Measurements from ENCODE around the gene FAM184B. TPM values are rescaled to one million over a fixed set of nuclear protein-coding genes. Genes with fewer than 3 reads are reported as not detected.

The FAM184B gene
- total RNA-seq, 1 experiment from 2014 or later, result 0.09 TPM

GRCh38 chr4:17647927-17648326 lies 133.5 kb downstream of the FAM184B start:
- intact Hi-C loops (cut with micrococcal nuclease; ENCODE audit: unreplicated experiment), result no loop called here
- H3K27me3 Mint-ChIP-seq (ENCODE audit: unreplicated experiment), result no peaks in the 10 kb centered on the region
- TF ChIP-seq, protein P1, sequence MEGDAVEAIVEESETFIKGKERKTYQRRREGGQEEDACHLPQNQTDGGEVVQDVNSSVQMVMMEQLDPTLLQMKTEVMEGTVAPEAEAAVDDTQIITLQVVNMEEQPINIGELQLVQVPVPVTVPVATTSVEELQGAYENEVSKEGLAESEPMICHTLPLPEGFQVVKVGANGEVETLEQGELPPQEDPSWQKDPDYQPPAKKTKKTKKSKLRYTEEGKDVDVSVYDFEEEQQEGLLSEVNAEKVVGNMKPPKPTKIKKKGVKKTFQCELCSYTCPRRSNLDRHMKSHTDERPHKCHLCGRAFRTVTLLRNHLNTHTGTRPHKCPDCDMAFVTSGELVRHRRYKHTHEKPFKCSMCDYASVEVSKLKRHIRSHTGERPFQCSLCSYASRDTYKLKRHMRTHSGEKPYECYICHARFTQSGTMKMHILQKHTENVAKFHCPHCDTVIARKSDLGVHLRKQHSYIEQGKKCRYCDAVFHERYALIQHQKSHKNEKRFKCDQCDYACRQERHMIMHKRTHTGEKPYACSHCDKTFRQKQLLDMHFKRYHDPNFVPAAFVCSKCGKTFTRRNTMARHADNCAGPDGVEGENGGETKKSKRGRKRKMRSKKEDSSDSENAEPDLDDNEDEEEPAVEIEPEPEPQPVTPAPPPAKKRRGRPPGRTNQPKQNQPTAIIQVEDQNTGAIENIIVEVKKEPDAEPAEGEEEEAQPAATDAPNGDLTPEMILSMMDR (IDR thresholded peaks at IDR 0.05; ENCODE audit: unreplicated experiment), result no peak
- no peak overlapping the region for H3K4me3 Mint-ChIP-seq (ENCODE audit: low read depth, unreplicated experiment)
- DNase-seq, result no peak
- no peaks in the 10 kb centered on the region for H3K4me1 Mint-ChIP-seq (ENCODE audit: low read depth, unreplicated experiment)
- no peaks in the 10 kb centered on the region for H3K9me3 Mint-ChIP-seq (ENCODE audit: low read depth, unreplicated experiment)
- no peak overlapping the region for H3K27ac Mint-ChIP-seq (ENCODE audit: unreplicated experiment)
- no TSS peak for BruUV-seq (replicated peaks)
- CTCF ChIA-PET, result interaction anchor here (0.7 kb wide), 1 partner anchor 87 kb away, joined by 3 read pairs; no protein-coding TSS in a partner anchor
- H3K36me3 Mint-ChIP-seq (ENCODE audit: insufficient read depth, unreplicated experiment), result no peaks in the 10 kb centered on the region

GRCh38 chr4:17647176-17647806 lies 134.1 kb downstream of the FAM184B start:
- Mint-ChIP-seq H3K36me3 (ENCODE audit: insufficient read depth, unreplicated experiment) (no peaks in the 10 kb centered on the region), H3K27me3 (ENCODE audit: unreplicated experiment) (no peaks in the 10 kb centered on the region), H3K4me3 (ENCODE audit: low read depth, unreplicated experiment) (no peak overlapping the region), H3K9me3 (ENCODE audit: low read depth, unreplicated experiment) (no peaks in the 10 kb centered on the region), H3K27ac (ENCODE audit: unreplicated experiment) (no peak overlapping the region), H3K4me1 (ENCODE audit: low read depth, unreplicated experiment) (no peaks in the 10 kb centered on the region)
- no TSS peak for BruUV-seq (replicated peaks)
- DNase-seq, result no peak
- intact Hi-C loops (cut with micrococcal nuclease; ENCODE audit: unreplicated experiment), result no loop called here
- CTCF ChIA-PET, result no interaction called here
- TF ChIP-seq, protein P1 (IDR thresholded peaks at IDR 0.05; ENCODE audit: unreplicated experiment), result no peak

GRCh38 chr4:17646693-17647092 lies 134.7 kb downstream of the FAM184B start:
- no peaks in the 10 kb centered on the region for H3K36me3 Mint-ChIP-seq (ENCODE audit: insufficient read depth, unreplicated experiment)
- intact Hi-C loops (cut with micrococcal nuclease; ENCODE audit: unreplicated experiment), result no loop called here
- no peaks in the 10 kb centered on the region for H3K4me1 Mint-ChIP-seq (ENCODE audit: low read depth, unreplicated experiment)
- no peak for DNase-seq
- TF ChIP-seq, protein P1 (IDR thresholded peaks at IDR 0.05; ENCODE audit: unreplicated experiment), result no peak
- H3K27ac Mint-ChIP-seq (ENCODE audit: unreplicated experiment), result no peak overlapping the region
- H3K9me3 Mint-ChIP-seq (ENCODE audit: low read depth, unreplicated experiment), result no peaks in the 10 kb centered on the region
- no TSS peak for BruUV-seq (replicated peaks)
- no peak overlapping the region for H3K4me3 Mint-ChIP-seq (ENCODE audit: low read depth, unreplicated experiment)
- CTCF ChIA-PET, result no interaction called here
- no peaks in the 10 kb centered on the region for H3K27me3 Mint-ChIP-seq (ENCODE audit: unreplicated experiment)

DNA sequence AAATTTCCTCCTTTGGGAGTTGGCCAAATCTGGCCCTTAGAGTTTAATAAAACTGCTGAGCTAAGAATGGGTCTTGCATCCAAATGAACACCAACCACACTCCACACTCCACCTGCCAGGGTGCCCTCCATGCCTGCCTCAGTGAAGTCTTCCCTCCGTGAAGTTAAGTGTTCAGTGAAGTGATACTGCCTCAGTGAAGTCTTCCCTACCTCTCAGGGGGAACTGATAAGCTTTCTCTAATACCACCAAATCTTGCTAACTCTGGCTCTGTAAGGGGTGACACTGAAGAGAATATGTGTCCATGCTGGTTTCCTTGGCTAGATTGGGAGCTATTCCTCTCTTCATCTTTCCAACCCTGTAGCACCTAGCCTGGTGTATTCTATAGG lies 139.0 kb downstream of the FAM184B start:
- CTCF ChIA-PET, result no interaction called here
- DNase-seq, result no peak
- TF ChIP-seq, protein P1 (IDR thresholded peaks at IDR 0.05; ENCODE audit: unreplicated experiment), result no peak
- H3K4me1 Mint-ChIP-seq (ENCODE audit: low read depth, unreplicated experiment), result no peaks in the 10 kb centered on the region
- BruUV-seq (replicated peaks), result no TSS peak
- no peaks in the 10 kb centered on the region for H3K9me3 Mint-ChIP-seq (ENCODE audit: low read depth, unreplicated experiment)
- no peak overlapping the region for H3K4me3 Mint-ChIP-seq (ENCODE audit: low read depth, unreplicated experiment)
- H3K36me3 Mint-ChIP-seq (ENCODE audit: insufficient read depth, unreplicated experiment), result no peaks in the 10 kb centered on the region
- no peak overlapping the region for H3K27ac Mint-ChIP-seq (ENCODE audit: unreplicated experiment)
- no peaks in the 10 kb centered on the region for H3K27me3 Mint-ChIP-seq (ENCODE audit: unreplicated experiment)
- intact Hi-C loops (cut with micrococcal nuclease; ENCODE audit: unreplicated experiment), result no loop called here
